ENCODE data around the gene THRA.
"Not testable (repeated sequence)": the region's sequence is repeated elsewhere in the genome, so short reads cannot be mapped to it uniquely, and the experiment has no call there.

The THRA gene

GRCh38 chr17:40121181-40122135 is 58.7 kb downstream of the THRA start, which contains the start of gene MSL1:
TSS of gene MSL1 (plus strand) at chr17:40121971. CDS start at chr17:40122613, 642 bp downstream.
- DNase-seq, result peak; percentile 87

DNA sequence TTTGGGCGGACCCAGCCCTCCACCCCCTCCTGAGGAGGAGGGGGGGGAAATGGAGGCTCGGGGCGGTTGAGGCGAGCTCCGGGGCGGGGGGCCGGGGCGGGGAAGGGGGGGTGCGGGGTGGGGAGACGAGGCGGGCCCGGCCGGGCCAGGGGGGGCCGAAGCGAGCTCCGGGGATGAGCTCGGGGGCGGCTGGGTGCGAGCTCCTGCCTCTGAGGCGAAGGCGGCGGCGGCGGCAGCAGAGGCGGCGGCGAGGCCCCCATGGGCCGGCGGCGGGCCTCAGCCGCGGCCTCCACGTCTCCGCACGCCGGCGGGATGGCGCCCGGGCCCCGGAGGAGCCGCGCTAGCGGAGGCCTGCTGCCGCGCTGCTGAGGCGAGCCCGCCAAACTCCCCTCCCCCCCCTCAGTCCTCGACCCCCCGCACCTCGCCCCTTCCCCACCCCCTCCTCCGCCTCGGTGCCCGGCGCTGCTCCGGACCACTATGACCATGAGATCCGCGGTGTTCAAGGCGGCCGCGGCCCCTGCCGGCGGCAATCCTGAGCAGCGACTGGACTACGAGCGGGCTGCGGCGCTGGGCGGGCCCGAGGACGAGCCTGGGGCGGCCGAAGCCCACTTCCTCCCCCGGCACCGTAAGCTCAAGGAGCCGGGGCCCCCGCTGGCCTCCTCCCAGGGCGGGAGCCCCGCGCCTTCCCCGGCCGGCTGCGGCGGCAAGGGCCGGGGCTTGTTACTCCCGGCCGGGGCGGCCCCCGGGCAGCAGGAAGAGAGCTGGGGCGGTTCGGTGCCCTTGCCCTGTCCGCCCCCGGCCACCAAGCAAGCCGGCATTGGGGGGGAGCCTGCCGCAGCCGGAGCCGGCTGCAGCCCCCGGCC is 59.6 kb downstream of the THRA start:
- DNase-seq, result no peak

GRCh38 chr17:40122999-40123810 is 60.4 kb downstream of the THRA start:
- peak; percentile 58 for DNase-seq

DNA sequence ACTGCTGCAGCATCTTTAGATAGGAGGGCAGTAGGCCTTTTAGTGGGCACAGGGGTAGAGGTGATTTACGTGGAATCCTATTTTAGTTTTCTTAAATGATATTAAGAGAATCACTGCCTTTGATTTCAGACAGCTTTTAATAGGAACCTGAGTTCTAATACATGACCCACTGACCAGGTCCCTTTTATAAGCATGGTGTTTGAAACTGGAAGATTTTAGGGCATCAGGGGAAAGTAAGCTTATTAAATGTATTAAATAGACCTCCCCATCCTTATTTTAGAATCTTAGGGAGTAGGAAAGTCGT is 61.0 kb downstream of the THRA start:
- DNase-seq, result no peak

DNA sequence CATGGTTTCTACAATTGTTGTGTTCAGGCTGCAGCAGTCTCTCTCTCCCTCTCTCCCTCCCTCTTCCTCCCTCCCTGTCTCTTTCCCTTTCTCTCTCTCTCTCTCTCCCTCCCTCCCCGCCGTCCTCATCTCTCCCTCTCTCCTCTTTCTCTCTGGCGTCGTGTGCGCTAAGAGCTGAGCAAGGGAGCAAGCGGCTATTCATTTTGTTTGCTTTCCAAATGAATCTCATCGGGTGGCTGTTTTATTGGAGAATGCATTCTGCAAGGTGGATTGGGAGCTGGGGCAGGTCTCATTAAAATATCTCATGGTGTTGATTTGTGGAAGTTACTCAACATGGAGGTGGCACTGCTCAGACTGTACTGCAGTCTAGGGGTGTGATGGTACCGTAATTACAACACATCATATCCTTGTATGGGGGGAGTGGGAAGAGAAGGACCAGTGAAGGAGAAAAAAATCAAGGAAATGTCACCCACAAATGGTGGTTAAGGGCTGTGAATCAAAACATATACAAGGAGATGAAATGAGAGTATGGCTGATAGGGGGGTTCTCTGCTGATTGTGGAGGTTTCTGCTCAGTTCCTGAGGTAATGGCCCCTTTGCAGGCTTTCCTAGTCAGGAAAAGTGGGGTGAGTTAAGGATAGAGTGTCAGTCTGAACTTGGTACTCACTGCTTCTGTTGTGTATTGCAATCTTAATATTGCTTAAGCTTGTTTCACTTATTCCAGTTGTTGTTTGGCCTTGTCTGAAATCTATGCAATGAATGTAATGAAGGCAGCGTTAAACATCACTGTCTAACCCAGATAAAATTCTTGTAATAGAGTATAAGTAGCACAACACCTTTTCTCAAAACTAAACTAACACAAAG is 61.7 kb downstream of the THRA start:
- DNase-seq, result no peak

- no peak for DNase-seq
These were observed 66.7 kb downstream of the THRA start for GRCh38 chr17:40129498-40129897.

- no peak for DNase-seq
These were observed 67.7 kb downstream of the THRA start for GRCh38 chr17:40130352-40131042.

DNA sequence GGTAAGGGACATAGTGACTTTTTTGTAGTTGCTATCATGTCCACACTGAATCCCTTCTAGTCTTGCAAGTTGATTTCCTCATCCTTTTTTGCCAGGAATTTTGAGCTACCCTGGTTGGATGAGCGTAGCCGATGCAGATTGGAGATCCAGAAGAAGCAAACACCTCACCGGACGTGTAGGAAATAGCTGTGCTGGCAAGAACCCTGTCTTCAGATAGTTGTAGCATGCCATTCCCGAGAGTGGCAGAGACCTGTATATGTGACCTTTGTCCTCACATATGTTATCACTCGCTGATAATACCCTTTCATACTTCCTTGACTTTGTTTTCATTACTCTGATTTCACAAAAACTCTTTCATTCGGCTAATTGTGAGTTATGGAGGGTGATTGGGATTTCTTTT is 71.4 kb downstream of the THRA start:
- no peak for DNase-seq

- no peak for DNase-seq
These were observed 73.1 kb downstream of the THRA start for GRCh38 chr17:40135817-40136216.

DNA sequence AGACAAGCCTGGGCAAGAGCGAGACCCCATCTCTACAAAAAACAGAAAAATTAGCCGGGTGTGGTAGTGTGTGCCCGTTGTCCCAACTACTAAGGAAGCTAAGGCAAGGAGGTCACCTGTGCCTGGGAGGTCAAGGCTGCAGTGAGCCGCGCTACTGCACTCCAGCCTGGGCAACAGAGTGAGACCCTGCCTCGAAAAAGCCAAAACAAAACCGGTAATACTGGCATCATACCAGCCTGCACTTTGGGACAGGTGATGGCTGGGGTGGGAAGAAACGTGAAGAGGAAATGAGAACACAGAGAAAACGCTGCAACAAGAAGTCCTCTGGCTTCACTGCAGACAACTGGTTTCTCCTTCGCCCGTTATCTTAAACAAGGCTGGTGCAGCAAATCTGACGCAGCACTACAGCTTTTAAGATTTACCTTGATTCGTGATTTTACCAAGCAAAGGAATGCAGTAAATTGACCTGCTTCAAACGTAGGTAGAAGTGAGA is 76.8 kb downstream of the THRA start:
- DNase-seq, result no peak

- DNase-seq, result not testable (repeated sequence)
These were observed 80.4 kb downstream of the THRA start for GRCh38 chr17:40143166-40143565.

All from activated T-cell treated with anti-CD3 and anti-CD28 coated beads, Interleukin-2, amount 50 U/mL, for 1 hour (primary cell).